NCI-H345 (cell line): ENCODE measurements around the gene CTNNBL1.

Source experiments
- DNase-seq: peaks from one replicate; lab custom pipeline; 2025; lab: John Stamatoyannopoulos, UW

CTNNBL1 gene

GRCh38 chr20:37742131-37742530 lies 48.3 kb downstream of the CTNNBL1 start:
- no peak for DNase-seq

GRCh38 chr20:37744347-37744746 lies 50.5 kb downstream of the CTNNBL1 start:
- DNase-seq: no peak

- no peak for DNase-seq
Measured at GRCh38 chr20:37745553-37745952, 51.7 kb downstream of the CTNNBL1 start.

GRCh38 chr20:37748015-37748414 lies 54.2 kb downstream of the CTNNBL1 start:
- no peak for DNase-seq

GRCh38 chr20:37749218-37749617 lies 55.4 kb downstream of the CTNNBL1 start:
- DNase-seq: no peak

- DNase-seq: no peak
Measured at GRCh38 chr20:37749620-37750403, 56.0 kb downstream of the CTNNBL1 start.

GRCh38 chr20:37755665-37756064 lies 61.8 kb downstream of the CTNNBL1 start:
- no peak for DNase-seq

- no peak for DNase-seq
Measured at GRCh38 chr20:37756234-37756633, 62.4 kb downstream of the CTNNBL1 start.

GRCh38 chr20:37757550-37757949 lies 63.7 kb downstream of the CTNNBL1 start:
- DNase-seq: no peak

- no peak for DNase-seq
Measured at GRCh38 chr20:37758332-37758731, 64.5 kb downstream of the CTNNBL1 start.

GRCh38 chr20:37759052-37759553 lies 65.3 kb downstream of the CTNNBL1 start:
- DNase-seq: no peak

- no peak for DNase-seq
Measured at GRCh38 chr20:37759761-37760209, 66.0 kb downstream of the CTNNBL1 start.

- DNase-seq: no peak
Measured at GRCh38 chr20:37760322-37760721, 66.5 kb downstream of the CTNNBL1 start.

- no peak for DNase-seq
Measured at GRCh38 chr20:37762716-37763485, 69.1 kb downstream of the CTNNBL1 start.

GRCh38 chr20:37764333-37764935 lies 70.6 kb downstream of the CTNNBL1 start:
- no peak for DNase-seq

GRCh38 chr20:37770908-37771307 lies 77.1 kb downstream of the CTNNBL1 start:
- no peak for DNase-seq

GRCh38 chr20:37773291-37773826 lies 79.5 kb downstream of the CTNNBL1 start:
- no peak for DNase-seq

- DNase-seq: no peak
Measured at GRCh38 chr20:37774156-37774555, 80.3 kb downstream of the CTNNBL1 start.

GRCh38 chr20:37775200-37775599 lies 81.4 kb downstream of the CTNNBL1 start:
- no peak for DNase-seq

- DNase-seq: no peak
Measured at GRCh38 chr20:37776049-37776448, 82.2 kb downstream of the CTNNBL1 start.

- no peak for DNase-seq
Measured at GRCh38 chr20:37776526-37776925, 82.7 kb downstream of the CTNNBL1 start.
